Muscle layer of duodenum (tissue), 2 donors: ENCODE results near the gene PLCB4.

Source experiments
- H3K27ac ChIP-seq: one replicate; pipeline ENCODE4 v1.7.0; 2013; ENCODE audit warnings: mild to moderate bottlenecking, low read length
- H3K27me3 ChIP-seq: one replicate; pipeline ENCODE4 v1.7.0; 2013; ENCODE audit warnings: low read depth, mild to moderate bottlenecking, control low read depth, low read length
- H3K36me3 ChIP-seq, 2 donors: one replicate each; pipeline ENCODE4 v1.7.0; 2013; ENCODE audit warnings: low read length in 2 of 2, control low read depth in 1 of 2, mild to moderate bottlenecking in 1 of 2; ENCODE audit not compliant: insufficient read depth in 2 of 2, control insufficient read depth in 1 of 2
- H3K4me1 ChIP-seq, 2 donors: one replicate each; pipeline ENCODE4 v1.7.0; 2013; ENCODE audit warnings: low read length in 2 of 2, mild to moderate bottlenecking in 2 of 2, control low read depth in 1 of 2, moderate library complexity in 1 of 2; ENCODE audit not compliant: insufficient read depth in 2 of 2, control insufficient read depth in 1 of 2
- H3K4me3 ChIP-seq, 2 donors: one replicate each; pipeline ENCODE4 v1.7.0; 2013; ENCODE audit warnings: low read length in 2 of 2, low read depth in 1 of 2, mild to moderate bottlenecking in 1 of 2
- H3K9me3 ChIP-seq, 2 donors: one replicate each; pipeline ENCODE4 v1.7.0; 2013; ENCODE audit warnings: low read length in 2 of 2, control low read depth in 1 of 2, mild to moderate bottlenecking in 1 of 2; ENCODE audit not compliant: control insufficient read depth in 1 of 2
- donor health status: healthy.

PLCB4 gene

DNA sequence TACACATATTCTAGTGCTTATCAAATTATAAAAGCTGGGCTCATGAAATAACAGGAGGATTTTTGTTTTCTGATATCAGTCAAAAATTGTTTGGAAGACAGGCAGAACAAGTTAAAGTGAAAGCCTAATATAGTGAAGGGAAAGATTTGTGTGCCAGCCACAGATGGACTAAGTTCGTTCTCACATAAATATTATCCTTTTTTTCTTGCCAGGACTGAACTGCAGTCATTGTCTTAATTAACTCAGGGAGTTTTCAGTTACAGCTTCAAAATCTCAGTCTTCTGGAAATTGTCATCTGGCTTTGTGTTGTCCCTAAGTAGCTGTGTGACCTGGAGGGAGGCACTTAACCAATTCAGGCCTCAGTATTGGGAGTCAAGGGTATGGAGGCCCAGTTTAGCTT is 40.7 kb downstream of the PLCB4 start:
- H3K36me3 ChIP-seq, result no peaks in the 10 kb centered on the region
- no peaks in the 10 kb centered on the region for H3K27me3 ChIP-seq
- H3K4me1 ChIP-seq, result peaks cover 0 to 34% of the 10 kb centered on the region in 2 donors
- H3K9me3 ChIP-seq, result no peaks in the 10 kb centered on the region
- no peak overlapping the region for H3K4me3 ChIP-seq
- H3K27ac ChIP-seq, result no peak overlapping the region

DNA sequence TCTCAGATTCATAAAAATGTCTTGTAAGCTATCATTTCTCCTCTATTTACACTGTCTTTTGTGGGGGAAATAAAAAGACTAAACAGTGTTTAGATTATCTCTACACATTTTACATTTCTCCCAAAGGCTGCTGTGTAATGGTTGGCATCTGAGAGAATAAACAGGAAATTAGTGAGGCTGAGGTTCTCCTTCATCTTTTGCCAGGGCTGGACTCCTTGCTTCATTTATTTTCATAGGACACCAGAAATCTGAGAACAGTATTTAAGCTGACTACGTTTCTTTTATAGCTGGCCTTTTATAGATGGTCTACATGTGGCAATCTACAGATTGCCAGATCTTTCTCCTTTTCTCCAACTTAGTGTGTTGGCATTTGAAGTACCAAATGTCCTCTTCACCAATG is 41.5 kb downstream of the PLCB4 start:
- Histone ChIP-seq H3K4me3 (no peak overlapping the region), H3K4me1 (peaks cover 0 to 34% of the 10 kb centered on the region in 2 donors), H3K36me3 (no peaks in the 10 kb centered on the region), H3K27ac (no peak overlapping the region), H3K9me3 (no peaks in the 10 kb centered on the region), H3K27me3 (no peaks in the 10 kb centered on the region)

GRCh38 chr20:9110916-9111432 is 42.1 kb downstream of the PLCB4 start:
- Histone ChIP-seq H3K27ac (no peak overlapping the region), H3K4me3 (no peak overlapping the region), H3K9me3 (no peaks in the 10 kb centered on the region), H3K4me1 (peaks cover 0 to 34% of the 10 kb centered on the region in 2 donors), H3K27me3 (no peaks in the 10 kb centered on the region), H3K36me3 (no peaks in the 10 kb centered on the region)

DNA sequence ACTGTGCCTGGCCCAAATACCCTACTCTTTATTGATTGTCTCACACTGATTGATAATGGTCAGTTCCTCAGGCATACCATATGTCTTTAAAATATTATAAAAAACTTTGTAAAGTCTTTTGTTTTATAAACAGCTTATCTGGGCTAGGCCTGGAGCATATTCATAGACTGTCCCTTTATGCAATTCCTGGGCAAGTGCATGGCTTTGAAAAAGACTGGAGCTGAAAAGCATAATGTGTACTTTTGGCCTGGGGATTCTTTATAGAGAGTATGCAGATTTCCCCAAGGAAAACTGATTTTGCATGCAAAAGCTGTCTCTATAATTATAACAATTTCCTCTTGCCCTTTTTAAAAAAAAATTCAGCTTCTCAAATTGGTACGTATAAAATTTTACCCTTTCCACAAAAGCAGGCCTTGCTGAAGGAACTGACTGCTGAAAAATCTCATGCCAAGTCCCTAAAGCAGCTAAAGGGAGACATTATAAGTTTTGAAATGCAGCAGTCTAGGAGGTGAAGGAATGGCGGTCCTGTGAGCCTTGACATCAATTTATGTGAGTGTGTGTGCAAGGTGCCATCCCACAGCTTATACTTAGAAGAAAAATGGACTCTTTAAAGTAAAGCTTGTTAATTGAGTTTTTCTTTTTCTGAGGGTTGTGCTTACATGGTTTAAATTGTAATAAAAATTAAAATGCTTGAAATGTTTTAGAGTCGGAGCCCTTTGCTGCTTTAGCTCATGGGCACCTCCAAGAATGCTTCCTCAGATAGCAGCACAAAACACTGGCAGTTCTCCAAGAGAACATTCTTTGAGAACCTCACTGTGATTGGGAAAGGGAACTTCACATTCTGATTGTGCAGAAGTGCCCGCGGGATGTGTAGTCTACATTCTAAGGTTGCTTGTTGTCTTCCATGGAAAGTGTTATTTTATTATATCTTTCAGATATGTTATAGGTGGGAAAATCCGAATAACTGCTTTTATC is 43.9 kb downstream of the PLCB4 start:
- H3K27ac ChIP-seq, result no peak overlapping the region
- H3K4me3 ChIP-seq, result no peak overlapping the region
- H3K4me1 ChIP-seq, result peaks cover 0 to 34% of the 10 kb centered on the region in 2 donors
- no peaks in the 10 kb centered on the region for H3K27me3 ChIP-seq
- no peaks in the 10 kb centered on the region for H3K9me3 ChIP-seq
- H3K36me3 ChIP-seq, result no peaks in the 10 kb centered on the region

DNA sequence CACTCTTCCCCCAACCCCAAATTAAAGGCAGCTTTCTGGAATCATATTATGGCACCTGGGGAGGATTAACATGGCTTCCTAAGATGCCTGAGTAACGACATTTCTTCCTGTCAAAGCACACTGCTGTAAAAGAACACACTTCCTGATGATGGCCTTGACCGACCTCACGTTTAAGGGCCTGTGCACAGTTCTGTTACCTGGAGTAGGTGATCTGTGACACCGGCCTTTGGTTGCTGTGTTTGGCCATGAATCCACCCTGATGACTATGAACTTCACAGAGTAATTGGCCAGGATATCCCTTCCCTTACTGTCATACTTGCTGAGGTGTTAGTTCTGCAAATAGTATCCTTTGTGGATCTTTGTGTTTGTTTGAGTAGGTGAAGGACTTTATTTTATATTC is 45.8 kb downstream of the PLCB4 start:
- H3K9me3 ChIP-seq, result no peaks in the 10 kb centered on the region
- no peak overlapping the region for H3K27ac ChIP-seq
- no peak overlapping the region for H3K4me3 ChIP-seq
- no peaks in the 10 kb centered on the region for H3K27me3 ChIP-seq
- H3K4me1 ChIP-seq, result peaks cover 0 to 32% of the 10 kb centered on the region in 2 donors
- H3K36me3 ChIP-seq, result no peaks in the 10 kb centered on the region

- H3K36me3 ChIP-seq, result no peaks in the 10 kb centered on the region
- no peak overlapping the region for H3K27ac ChIP-seq
- H3K4me1 ChIP-seq, result peaks cover 0 to 11% of the 10 kb centered on the region in 2 donors
- no peak overlapping the region for H3K4me3 ChIP-seq
- H3K27me3 ChIP-seq, result no peaks in the 10 kb centered on the region
- H3K9me3 ChIP-seq, result no peaks in the 10 kb centered on the region
These were observed 48.7 kb downstream of the PLCB4 start for GRCh38 chr20:9117548-9117947.

DNA sequence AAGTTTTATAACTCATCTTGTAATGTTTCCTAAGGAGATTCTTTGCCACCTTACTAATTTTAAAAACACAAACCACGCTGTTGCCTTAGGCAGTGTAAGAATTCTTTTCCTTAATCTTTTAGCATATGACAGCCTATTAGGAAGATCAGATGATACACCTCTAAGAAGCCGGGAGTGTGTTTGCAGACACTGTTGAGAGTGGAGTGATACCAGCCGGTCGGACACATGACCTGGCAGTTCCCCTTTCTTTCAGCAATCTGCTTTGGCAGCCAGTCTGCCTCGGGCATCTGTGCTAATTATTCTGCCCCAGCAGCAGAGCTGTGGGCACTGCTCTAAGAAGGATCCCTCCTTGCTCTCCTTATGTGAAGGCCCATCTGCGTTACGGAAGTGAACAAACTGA is 50.9 kb downstream of the PLCB4 start:
- Histone ChIP-seq H3K9me3 (no peaks in the 10 kb centered on the region), H3K27ac (no peak overlapping the region), H3K36me3 (no peaks in the 10 kb centered on the region), H3K27me3 (no peaks in the 10 kb centered on the region), H3K4me3 (no peak overlapping the region), H3K4me1 (no peaks in the 10 kb centered on the region)

GRCh38 chr20:9121211-9121610 is 52.3 kb downstream of the PLCB4 start:
- Histone ChIP-seq H3K36me3 (no peaks in the 10 kb centered on the region), H3K27me3 (no peaks in the 10 kb centered on the region), H3K4me1 (no peaks in the 10 kb centered on the region), H3K9me3 (no peaks in the 10 kb centered on the region), H3K4me3 (no peak overlapping the region), H3K27ac (no peak overlapping the region)

DNA sequence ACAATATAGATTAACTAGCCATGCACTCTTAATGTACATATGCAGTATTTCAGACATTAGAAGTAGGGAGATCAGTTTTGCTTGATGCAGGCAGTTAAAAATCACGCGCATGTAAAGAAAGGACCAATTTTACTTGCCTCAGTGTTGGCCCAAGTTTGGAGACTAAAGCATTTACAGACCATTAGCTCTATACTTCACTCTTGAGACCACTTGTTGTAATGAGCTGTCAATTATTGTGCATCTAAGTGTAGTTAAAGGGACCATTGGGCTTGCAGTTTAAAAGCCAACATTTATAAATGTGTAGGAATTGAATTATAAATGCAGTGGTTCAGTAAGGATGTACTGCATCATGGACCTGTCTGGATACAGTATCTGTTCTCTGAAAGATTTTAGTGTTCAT is 53.7 kb downstream of the PLCB4 start:
- Histone ChIP-seq H3K4me3 (no peak overlapping the region), H3K27me3 (no peaks in the 10 kb centered on the region), H3K4me1 (no peaks in the 10 kb centered on the region), H3K36me3 (no peaks in the 10 kb centered on the region), H3K27ac (no peak overlapping the region), H3K9me3 (no peaks in the 10 kb centered on the region)

- Histone ChIP-seq H3K36me3 (no peaks in the 10 kb centered on the region), H3K4me1 (peaks cover 0 to 10% of the 10 kb centered on the region in 2 donors), H3K27ac (no peak overlapping the region), H3K4me3 (no peak overlapping the region), H3K27me3 (no peaks in the 10 kb centered on the region), H3K9me3 (peaks cover 0 to under 1% of the 10 kb centered on the region in 2 donors)
These were observed 57.6 kb downstream of the PLCB4 start for GRCh38 chr20:9126527-9126926.

DNA sequence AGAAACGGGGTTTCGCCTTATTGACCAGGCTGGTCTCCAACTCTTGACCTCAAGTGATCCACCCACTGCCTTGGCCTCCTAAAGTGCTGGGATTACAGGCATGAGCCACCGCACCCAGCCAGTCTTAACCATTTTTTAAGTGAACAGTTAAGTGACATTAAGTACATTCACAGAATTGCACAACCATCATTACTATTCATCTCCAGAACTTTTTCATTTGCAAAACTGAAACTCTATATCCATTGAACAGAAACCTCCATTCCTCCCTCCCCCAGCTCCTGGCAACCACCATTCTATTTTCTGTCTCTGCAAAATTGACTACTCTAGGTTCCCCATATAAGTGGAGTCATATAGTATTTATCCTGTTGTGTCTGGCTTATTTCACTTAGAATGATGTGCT is 59.7 kb downstream of the PLCB4 start:
- Histone ChIP-seq H3K36me3 (no peaks in the 10 kb centered on the region), H3K4me3 (no peak overlapping the region), H3K27ac (no peak overlapping the region), H3K4me1 (peaks cover 0 to 10% of the 10 kb centered on the region in 2 donors), H3K27me3 (no peaks in the 10 kb centered on the region), H3K9me3 (peaks cover 0 to 7% of the 10 kb centered on the region in 2 donors)
